HPDE6-E6E7 (cell line): ENCODE data around the gene KDM8.

Experiments
- DNase-seq: peaks from one replicate; pipeline ENCODE4 v3.0.0; 2011; ENCODE audit warnings: missing footprints; ENCODE audit errors: extremely low spot score

The KDM8 gene

GRCh38 chr16:27230562-27231001, 27.3 kb downstream of the KDM8 start:
- DNase-seq = no peak

GRCh38 chr16:27231692-27232060, 28.4 kb downstream of the KDM8 start:
- DNase-seq = no peak

GRCh38 chr16:27232061-27232900, 29.0 kb downstream of the KDM8 start:
- DNase-seq = no peak

GRCh38 chr16:27232901-27233625, 29.7 kb downstream of the KDM8 start:
- no peak for DNase-seq

- no peak for DNase-seq
Measured at GRCh38 chr16:27233731-27234130, 30.4 kb downstream of the KDM8 start.

- DNase-seq = no peak
Measured at GRCh38 chr16:27234171-27234570, 30.8 kb downstream of the KDM8 start.

- no peak for DNase-seq
Measured at GRCh38 chr16:27234603-27235002, 31.3 kb downstream of the KDM8 start.

GRCh38 chr16:27235055-27235937, 32.0 kb downstream of the KDM8 start:
- DNase-seq = peak; percentile 52

GRCh38 chr16:27235938-27236245, 32.6 kb downstream of the KDM8 start:
- DNase-seq = no peak

- DNase-seq = no peak
Measured at GRCh38 chr16:27236635-27237218, 33.4 kb downstream of the KDM8 start.

GRCh38 chr16:27237219-27238015, 34.1 kb downstream of the KDM8 start:
- no peak for DNase-seq

GRCh38 chr16:27238016-27238587, 34.8 kb downstream of the KDM8 start:
- no peak for DNase-seq

- DNase-seq = no peak
Measured at GRCh38 chr16:27238591-27238990, 35.3 kb downstream of the KDM8 start.

- DNase-seq = no peak
Measured at GRCh38 chr16:27239026-27239425, 35.7 kb downstream of the KDM8 start.

GRCh38 chr16:27239906-27240655, 36.8 kb downstream of the KDM8 start:
- DNase-seq = no peak

- DNase-seq = no peak
Measured at GRCh38 chr16:27240948-27241531, 37.7 kb downstream of the KDM8 start.

GRCh38 chr16:27241658-27242057, 38.3 kb downstream of the KDM8 start:
- no peak for DNase-seq

- DNase-seq = no peak
Measured at GRCh38 chr16:27242398-27242797, 39.1 kb downstream of the KDM8 start.

GRCh38 chr16:27242868-27243590, 39.7 kb downstream of the KDM8 start:
- no peak for DNase-seq
